ENCODE data around the gene ZEB1. TPM values are rescaled to one million over a fixed set of nuclear protein-coding genes. Genes with fewer than 3 reads are reported as not detected.

ZEB1 gene
- total and polyA plus RNA-seq, 2 donors = 17.8 to 71.5 TPM

GRCh38 chr10:31468536-31468859 is 149.5 kb downstream of the ZEB1 start:
- no peak overlapping the region for H3K4me3 ChIP-seq (ENCODE audit: low read length in 2 of 2)
- no peaks in the 10 kb centered on the region for H3K27me3 ChIP-seq (ENCODE audit: control insufficient read depth in 2 of 2, insufficient read depth in 1 of 2, low read length in 1 of 2)
- H3K27ac ChIP-seq (ENCODE audit: low read depth in 1 of 2, low read length in 1 of 2) = no peak overlapping the region
- H3K36me3 ChIP-seq (ENCODE audit: control insufficient read depth in 2 of 2, insufficient read depth in 2 of 2, low read length in 1 of 2) = peaks cover 22 to 32% of the 10 kb centered on the region in 2 donors
- H3K9me3 ChIP-seq (ENCODE audit: control insufficient read depth in 2 of 2, insufficient read depth in 1 of 2, low read length in 1 of 2) = peaks cover 7 to 19% of the 10 kb centered on the region in 2 donors
- H3K4me1 ChIP-seq (ENCODE audit: control insufficient read depth in 2 of 2, insufficient read depth in 2 of 2, low read length in 2 of 2) = no peaks in the 10 kb centered on the region
- DNase-seq (ENCODE audit: low read depth in 6 of 9, low spot score in 9 of 9) = no peak
- 98% methylated on average over 2 of the region's 2 CpGs for WGBS

- H3K27me3 ChIP-seq (ENCODE audit: control insufficient read depth in 2 of 2, insufficient read depth in 1 of 2, low read length in 1 of 2) = no peaks in the 10 kb centered on the region
- H3K9me3 ChIP-seq (ENCODE audit: control insufficient read depth in 2 of 2, insufficient read depth in 1 of 2, low read length in 1 of 2) = no peaks in the 10 kb centered on the region
- H3K27ac ChIP-seq (ENCODE audit: low read depth in 1 of 2, low read length in 1 of 2) = no peak overlapping the region
- peaks cover 0 to 4% of the 10 kb centered on the region in 2 donors for H3K4me1 ChIP-seq (ENCODE audit: control insufficient read depth in 2 of 2, insufficient read depth in 2 of 2, low read length in 2 of 2)
- H3K4me3 ChIP-seq (ENCODE audit: low read length in 2 of 2) = no peak overlapping the region
- H3K36me3 ChIP-seq (ENCODE audit: control insufficient read depth in 2 of 2, insufficient read depth in 2 of 2, low read length in 1 of 2) = no peaks in the 10 kb centered on the region
- DNase-seq (ENCODE audit: low read depth in 6 of 9, low spot score in 9 of 9) = peak in 1 of 9 donors; percentile 19
These were observed 156.5 kb downstream of the ZEB1 start for GRCh38 chr10:31475519-31475918.

- no peaks in the 10 kb centered on the region for H3K27me3 ChIP-seq (ENCODE audit: control insufficient read depth in 2 of 2, insufficient read depth in 1 of 2, low read length in 1 of 2)
- no peak overlapping the region for H3K27ac ChIP-seq (ENCODE audit: low read depth in 1 of 2, low read length in 1 of 2)
- H3K9me3 ChIP-seq (ENCODE audit: control insufficient read depth in 2 of 2, insufficient read depth in 1 of 2, low read length in 1 of 2) = no peaks in the 10 kb centered on the region
- H3K4me3 ChIP-seq (ENCODE audit: low read length in 2 of 2) = no peak overlapping the region
- H3K4me1 ChIP-seq (ENCODE audit: control insufficient read depth in 2 of 2, insufficient read depth in 2 of 2, low read length in 2 of 2) = peaks cover 0 to 4% of the 10 kb centered on the region in 2 donors
- H3K36me3 ChIP-seq (ENCODE audit: control insufficient read depth in 2 of 2, insufficient read depth in 2 of 2, low read length in 1 of 2) = no peaks in the 10 kb centered on the region
- DNase-seq (ENCODE audit: low read depth in 6 of 9, low spot score in 9 of 9) = no peak
These were observed 157.1 kb downstream of the ZEB1 start for GRCh38 chr10:31476088-31476487.

GRCh38 chr10:31477584-31477983 is 158.6 kb downstream of the ZEB1 start:
- H3K4me3 ChIP-seq (ENCODE audit: low read length in 2 of 2) = no peak overlapping the region
- H3K4me1 ChIP-seq (ENCODE audit: control insufficient read depth in 2 of 2, insufficient read depth in 2 of 2, low read length in 2 of 2) = peaks cover 0 to 4% of the 10 kb centered on the region in 2 donors
- H3K36me3 ChIP-seq (ENCODE audit: control insufficient read depth in 2 of 2, insufficient read depth in 2 of 2, low read length in 1 of 2) = peaks cover 0 to 5% of the 10 kb centered on the region in 2 donors
- no peak for DNase-seq (ENCODE audit: low read depth in 6 of 9, low spot score in 9 of 9)
- 92% methylated on average over 1 of the region's 1 CpG for WGBS
- no peaks in the 10 kb centered on the region for H3K27me3 ChIP-seq (ENCODE audit: control insufficient read depth in 2 of 2, insufficient read depth in 1 of 2, low read length in 1 of 2)
- no peaks in the 10 kb centered on the region for H3K9me3 ChIP-seq (ENCODE audit: control insufficient read depth in 2 of 2, insufficient read depth in 1 of 2, low read length in 1 of 2)
- no peak overlapping the region for H3K27ac ChIP-seq (ENCODE audit: low read depth in 1 of 2, low read length in 1 of 2)

- H3K4me3 ChIP-seq (ENCODE audit: low read length in 2 of 2) = no peak overlapping the region
- H3K27ac ChIP-seq (ENCODE audit: low read depth in 1 of 2, low read length in 1 of 2) = peak overlapping the region in 1 of 2 donors; percentile 61
- H3K4me1 ChIP-seq (ENCODE audit: control insufficient read depth in 2 of 2, insufficient read depth in 2 of 2, low read length in 2 of 2) = peaks cover 0 to 4% of the 10 kb centered on the region in 2 donors
- H3K9me3 ChIP-seq (ENCODE audit: control insufficient read depth in 2 of 2, insufficient read depth in 1 of 2, low read length in 1 of 2) = no peaks in the 10 kb centered on the region
- peak in 7 of 9 donors; percentile 33 to 83 (median 42) for DNase-seq (ENCODE audit: low read depth in 6 of 9, low spot score in 9 of 9)
- H3K36me3 ChIP-seq (ENCODE audit: control insufficient read depth in 2 of 2, insufficient read depth in 2 of 2, low read length in 1 of 2) = peaks cover 0 to 5% of the 10 kb centered on the region in 2 donors
- no peaks in the 10 kb centered on the region for H3K27me3 ChIP-seq (ENCODE audit: control insufficient read depth in 2 of 2, insufficient read depth in 1 of 2, low read length in 1 of 2)
These were observed 160.7 kb downstream of the ZEB1 start for GRCh38 chr10:31479752-31480151.

- 96% methylated on average over 2 of the region's 2 CpGs for WGBS
- Histone ChIP-seq H3K27ac (ENCODE audit: low read depth in 1 of 2, low read length in 1 of 2) (no peak overlapping the region), H3K36me3 (ENCODE audit: control insufficient read depth in 2 of 2, insufficient read depth in 2 of 2, low read length in 1 of 2) (peaks cover 0 to 5% of the 10 kb centered on the region in 2 donors), H3K9me3 (ENCODE audit: control insufficient read depth in 2 of 2, insufficient read depth in 1 of 2, low read length in 1 of 2) (no peaks in the 10 kb centered on the region), H3K4me1 (ENCODE audit: control insufficient read depth in 2 of 2, insufficient read depth in 2 of 2, low read length in 2 of 2) (peaks cover 0 to 4% of the 10 kb centered on the region in 2 donors), H3K27me3 (ENCODE audit: control insufficient read depth in 2 of 2, insufficient read depth in 1 of 2, low read length in 1 of 2) (no peaks in the 10 kb centered on the region), H3K4me3 (ENCODE audit: low read length in 2 of 2) (no peak overlapping the region)
- no peak for DNase-seq (ENCODE audit: low read depth in 6 of 9, low spot score in 9 of 9)
These were observed 164.5 kb downstream of the ZEB1 start for GRCh38 chr10:31483546-31483945.

GRCh38 chr10:31484431-31485135 is 165.6 kb downstream of the ZEB1 start:
- whole genome bisulfite sequencing = over 99% methylated on average over 4 of the region's 4 CpGs
- Histone ChIP-seq H3K27me3 (ENCODE audit: control insufficient read depth in 2 of 2, insufficient read depth in 1 of 2, low read length in 1 of 2) (no peaks in the 10 kb centered on the region), H3K27ac (ENCODE audit: low read depth in 1 of 2, low read length in 1 of 2) (no peak overlapping the region), H3K9me3 (ENCODE audit: control insufficient read depth in 2 of 2, insufficient read depth in 1 of 2, low read length in 1 of 2) (no peaks in the 10 kb centered on the region), H3K4me1 (ENCODE audit: control insufficient read depth in 2 of 2, insufficient read depth in 2 of 2, low read length in 2 of 2) (peaks cover 0 to 4% of the 10 kb centered on the region in 2 donors), H3K36me3 (ENCODE audit: control insufficient read depth in 2 of 2, insufficient read depth in 2 of 2, low read length in 1 of 2) (peaks cover 0 to 5% of the 10 kb centered on the region in 2 donors), H3K4me3 (ENCODE audit: low read length in 2 of 2) (no peak overlapping the region)
- DNase-seq (ENCODE audit: low read depth in 6 of 9, low spot score in 9 of 9) = no peak

GRCh38 chr10:31490858-31491504 is 172.0 kb downstream of the ZEB1 start:
- Histone ChIP-seq H3K36me3 (ENCODE audit: control insufficient read depth in 2 of 2, insufficient read depth in 2 of 2, low read length in 1 of 2) (no peaks in the 10 kb centered on the region), H3K27ac (ENCODE audit: low read depth in 1 of 2, low read length in 1 of 2) (no peak overlapping the region), H3K9me3 (ENCODE audit: control insufficient read depth in 2 of 2, insufficient read depth in 1 of 2, low read length in 1 of 2) (no peaks in the 10 kb centered on the region), H3K4me3 (ENCODE audit: low read length in 2 of 2) (no peak overlapping the region), H3K4me1 (ENCODE audit: control insufficient read depth in 2 of 2, insufficient read depth in 2 of 2, low read length in 2 of 2) (no peaks in the 10 kb centered on the region), H3K27me3 (ENCODE audit: control insufficient read depth in 2 of 2, insufficient read depth in 1 of 2, low read length in 1 of 2) (no peaks in the 10 kb centered on the region)
- peak; percentile 33 to 86 (median 66) for DNase-seq (ENCODE audit: low read depth in 6 of 9, low spot score in 9 of 9)
- 99% methylated on average over 1 of the region's 1 CpG for WGBS

- H3K36me3 ChIP-seq (ENCODE audit: control insufficient read depth in 2 of 2, insufficient read depth in 2 of 2, low read length in 1 of 2) = peaks cover 23 to 48% of the 10 kb centered on the region in 2 donors
- H3K4me3 ChIP-seq (ENCODE audit: low read length in 2 of 2) = no peak overlapping the region
- no peaks in the 10 kb centered on the region for H3K27me3 ChIP-seq (ENCODE audit: control insufficient read depth in 2 of 2, insufficient read depth in 1 of 2, low read length in 1 of 2)
- peak in 1 of 9 donors; percentile 17 for DNase-seq (ENCODE audit: low read depth in 6 of 9, low spot score in 9 of 9)
- H3K9me3 ChIP-seq (ENCODE audit: control insufficient read depth in 2 of 2, insufficient read depth in 1 of 2, low read length in 1 of 2) = peaks cover 4 to 8% of the 10 kb centered on the region in 2 donors
- H3K4me1 ChIP-seq (ENCODE audit: control insufficient read depth in 2 of 2, insufficient read depth in 2 of 2, low read length in 2 of 2) = no peaks in the 10 kb centered on the region
- H3K27ac ChIP-seq (ENCODE audit: low read depth in 1 of 2, low read length in 1 of 2) = no peak overlapping the region
- WGBS = 97% methylated on average over 2 of the region's 2 CpGs
These were observed 188.4 kb downstream of the ZEB1 start for GRCh38 chr10:31507427-31507826.

All from thymus (tissue), 11 donors.